ENCODE data around the gene SPAG16.

DNA sequence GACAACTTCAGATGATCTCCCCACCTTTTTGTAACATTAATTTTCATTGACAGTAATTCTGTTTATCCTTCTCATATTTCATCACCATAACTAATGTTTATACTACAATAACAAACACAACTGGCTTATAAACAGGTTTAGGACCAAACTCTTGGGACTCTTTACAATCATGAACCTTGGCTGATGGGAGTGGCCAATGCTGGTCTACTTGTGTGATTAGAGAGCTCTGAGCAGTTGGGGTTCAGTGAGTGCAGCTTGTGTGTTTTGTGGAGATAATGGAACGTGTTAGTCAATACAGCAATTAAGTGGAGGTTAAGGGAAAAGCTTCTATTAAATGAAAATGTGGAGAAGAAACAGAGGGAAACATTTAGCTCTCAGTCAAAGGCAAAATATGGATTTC lies 207.1 kb downstream of the SPAG16 start:
- TF ChIP-seq, protein P1, sequence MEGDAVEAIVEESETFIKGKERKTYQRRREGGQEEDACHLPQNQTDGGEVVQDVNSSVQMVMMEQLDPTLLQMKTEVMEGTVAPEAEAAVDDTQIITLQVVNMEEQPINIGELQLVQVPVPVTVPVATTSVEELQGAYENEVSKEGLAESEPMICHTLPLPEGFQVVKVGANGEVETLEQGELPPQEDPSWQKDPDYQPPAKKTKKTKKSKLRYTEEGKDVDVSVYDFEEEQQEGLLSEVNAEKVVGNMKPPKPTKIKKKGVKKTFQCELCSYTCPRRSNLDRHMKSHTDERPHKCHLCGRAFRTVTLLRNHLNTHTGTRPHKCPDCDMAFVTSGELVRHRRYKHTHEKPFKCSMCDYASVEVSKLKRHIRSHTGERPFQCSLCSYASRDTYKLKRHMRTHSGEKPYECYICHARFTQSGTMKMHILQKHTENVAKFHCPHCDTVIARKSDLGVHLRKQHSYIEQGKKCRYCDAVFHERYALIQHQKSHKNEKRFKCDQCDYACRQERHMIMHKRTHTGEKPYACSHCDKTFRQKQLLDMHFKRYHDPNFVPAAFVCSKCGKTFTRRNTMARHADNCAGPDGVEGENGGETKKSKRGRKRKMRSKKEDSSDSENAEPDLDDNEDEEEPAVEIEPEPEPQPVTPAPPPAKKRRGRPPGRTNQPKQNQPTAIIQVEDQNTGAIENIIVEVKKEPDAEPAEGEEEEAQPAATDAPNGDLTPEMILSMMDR (conservative IDR thresholded peaks at IDR 0.05; ENCODE audit: low read length), result no peak
- TF ChIP-seq EZH2phosphoT487 (IDR thresholded peaks at IDR 0.05; ENCODE audit: borderline replicate concordance), result no peak
